IMR-90 (cell line): ENCODE measurements around the gene ABR. TPM values are rescaled to one million over a fixed set of nuclear protein-coding genes. Genes with fewer than 3 reads are reported as not detected.

Experiments
- ATAC-seq: fragments of 200-7000 bp; cut with Tn5 transposase; 2 replicates; pipeline ENCODE4 v1.9.1; 2020; ENCODE audit warnings: low read depth, mild to moderate bottlenecking, moderate library complexity
- BruUV-seq: library from RNA; stranded (reverse); fragments of 400-500 nt; replicated peaks from 2 replicates; lab custom pipeline; 2021; lab: Mats Ljungman, UMichigan
- CTCF ChIA-PET: fragments of 300-600 bp; formaldehyde crosslinking; extraction: SDS; loops from one replicate; lab custom pipeline; 2021; ENCODE audit warnings: antibody characterized with exemption; lab: Yijun Ruan, JAX
- POLR2A ChIA-PET: fragments of 300-600 bp; sonication (Branson Sonifier 250); formaldehyde crosslinking; loops from one replicate; lab custom pipeline; 2022; ENCODE audit warnings: antibody characterized with exemption; ENCODE audit not compliant: unreplicated experiment; lab: Charles Lee
- DNase-seq: peaks from one replicate; pipeline ENCODE4 v3.0.0; 2013
- H2AFZ ChIP-seq: replicated peaks from 2 replicates; pipeline ENCODE3; 2013; ENCODE audit warnings: low read length, mild to moderate bottlenecking; ENCODE audit not compliant: poor library complexity
- H2AK5ac ChIP-seq: 2 replicates; pipeline ENCODE4 v1.6.1; 2013; ENCODE audit warnings: low read depth, low read length, inconsistent platforms
- H2AK9ac ChIP-seq: replicated peaks from 2 replicates; pipeline ENCODE3; 2013; ENCODE audit warnings: mild to moderate bottlenecking, low read depth, low read length, moderate library complexity; ENCODE audit not compliant: poor library complexity
- H2BK120ac ChIP-seq: 2 replicates; pipeline ENCODE4 v1.6.1; 2013; ENCODE audit warnings: low read depth, low read length, inconsistent platforms
- H2BK15ac ChIP-seq: 3 replicates; pipeline ENCODE4 v1.6.1; 2013; ENCODE audit warnings: low read depth, low read length, inconsistent platforms
- H2BK20ac ChIP-seq: 2 replicates; pipeline ENCODE4 v1.6.1; 2013; ENCODE audit warnings: low read depth, mild to moderate bottlenecking, inconsistent platforms, low read length, moderate library complexity
- H2BK5ac ChIP-seq: 2 replicates; pipeline ENCODE4 v1.6.1; 2013; ENCODE audit warnings: mild to moderate bottlenecking, low read depth, low read length, inconsistent platforms; ENCODE audit not compliant: poor library complexity, severe bottlenecking
- H3K14ac ChIP-seq: replicated peaks from 2 replicates; pipeline ENCODE4 v1.6.1; 2013; ENCODE audit warnings: low read depth, low read length, inconsistent platforms
- H3K18ac ChIP-seq: 2 replicates; pipeline ENCODE4 v1.6.1; 2013; ENCODE audit warnings: low read depth, low read length, control low read depth
- H3K23ac ChIP-seq: 2 replicates; pipeline ENCODE4 v1.6.1; 2013; ENCODE audit warnings: low read depth, low read length, inconsistent platforms
- H3K27ac ChIP-seq: 2 replicates; pipeline ENCODE4 v1.5.1; 2013; ENCODE audit warnings: mild to moderate bottlenecking, control low read depth, low read length; ENCODE audit not compliant: insufficient read depth
- H3K27me3 ChIP-seq: 2 replicates; pipeline ENCODE4 v1.6.1; 2013; ENCODE audit warnings: low read length; ENCODE audit not compliant: control insufficient read depth, insufficient read depth
- H3K36me3 ChIP-seq: 2 replicates; pipeline ENCODE4 v1.6.1; 2013; ENCODE audit warnings: low read length, mixed read lengths; ENCODE audit not compliant: control insufficient read depth, insufficient read depth
- H3K4ac ChIP-seq: 2 replicates; pipeline ENCODE4 v1.6.1; 2013; ENCODE audit warnings: low read depth, low read length, inconsistent platforms
- H3K4me1 ChIP-seq: 2 replicates; pipeline ENCODE4 v1.6.1; 2013; ENCODE audit warnings: low read length, mixed read lengths; ENCODE audit not compliant: control insufficient read depth, insufficient read depth
- H3K4me2 ChIP-seq: 2 replicates; pipeline ENCODE4 v1.6.1; 2013; ENCODE audit warnings: low read depth, mild to moderate bottlenecking, control low read depth, low read length, moderate library complexity
- H3K4me3 ChIP-seq: 2 replicates; pipeline ENCODE4 v1.5.1; 2013; ENCODE audit warnings: low read depth, mild to moderate bottlenecking, control low read depth, low read length, moderate library complexity; ENCODE audit not compliant: insufficient read depth
- H3K56ac ChIP-seq: 2 replicates; pipeline ENCODE4 v1.6.1; 2013; ENCODE audit warnings: low read length, inconsistent platforms; ENCODE audit not compliant: insufficient read depth; ENCODE audit errors: extremely low read depth
- H3K79me1 ChIP-seq, 2 experiments: 2 replicates each; pipeline ENCODE4 v1.6.1; 2013; ENCODE audit warnings: low read length in 2 of 2, inconsistent platforms in 1 of 2, low read depth in 1 of 2
- H3K9ac ChIP-seq: 2 replicates; pipeline ENCODE4 v1.6.1; 2013; ENCODE audit warnings: low read depth, low read length, control low read depth
- H3K9me1 ChIP-seq: 2 replicates; pipeline ENCODE4 v1.6.1; 2013; ENCODE audit warnings: low read length, inconsistent platforms; ENCODE audit not compliant: insufficient read depth
- H3K9me3 ChIP-seq: 2 replicates; pipeline ENCODE4 v1.6.1; 2013; ENCODE audit warnings: low read length; ENCODE audit not compliant: control insufficient read depth, insufficient read depth
- H4K20me1 ChIP-seq: 2 replicates; pipeline ENCODE4 v1.6.1; 2013; ENCODE audit warnings: low read length, inconsistent platforms; ENCODE audit not compliant: insufficient read depth
- H4K5ac ChIP-seq: 2 replicates; pipeline ENCODE4 v1.6.1; 2013; ENCODE audit warnings: mild to moderate bottlenecking, low read depth, low read length, control low read depth
- H4K8ac ChIP-seq, 2 experiments: 2 replicates each; pipeline ENCODE4 v1.6.1; 2013; ENCODE audit warnings: low read depth in 2 of 2, low read length in 2 of 2, control low read depth in 1 of 2, inconsistent platforms in 1 of 2
- H4K91ac ChIP-seq: 2 replicates; pipeline ENCODE4 v1.6.1; 2013; ENCODE audit warnings: low read depth, low read length, inconsistent platforms; ENCODE audit not compliant: insufficient read depth
- BHLHE40 ChIP-seq: fragments of 150-350 bp; IDR thresholded peaks from 2 replicates; pipeline ENCODE4 v1.6.1; 2016; ENCODE audit warnings: mild to moderate bottlenecking, low read depth, low read length
- CEBPB ChIP-seq: IDR thresholded peaks from 2 replicates; pipeline ENCODE4 v1.6.1; 2012; ENCODE audit warnings: low read depth, low read length, improper control_type of control experiment
- CHD1 ChIP-seq: IDR thresholded peaks from 2 replicates; pipeline ENCODE4 v1.6.1; 2012; ENCODE audit warnings: low read depth, low read length, improper control_type of control experiment
- CTCF ChIP-seq: conservative IDR thresholded peaks from 2 replicates; pipeline ENCODE4 v1.5.1; 2012; ENCODE audit warnings: mild to moderate bottlenecking, low read depth, low read length, improper control_type of control experiment
- ELK1 ChIP-seq: fragments of 150-350 bp; IDR thresholded peaks from 2 replicates; pipeline ENCODE4 v1.6.1; 2016; ENCODE audit warnings: low read depth, mild to moderate bottlenecking, low read length, moderate library complexity, borderline replicate concordance
- FOS ChIP-seq: fragments of 150-350 bp; IDR thresholded peaks from 2 replicates; pipeline ENCODE4 v1.6.1; 2016; ENCODE audit warnings: low read depth, low read length
- MAFK ChIP-seq: IDR thresholded peaks from 2 replicates; pipeline ENCODE4 v1.6.1; 2012; ENCODE audit warnings: low read depth, low read length, improper control_type of control experiment
- MAZ ChIP-seq: IDR thresholded peaks from 2 replicates; pipeline ENCODE4 v1.6.1; 2012; ENCODE audit warnings: low read depth, mild to moderate bottlenecking, low read length, improper control_type of control experiment, moderate library complexity, borderline replicate concordance
- MXI1 ChIP-seq: IDR thresholded peaks from 2 replicates; pipeline ENCODE4 v1.6.1; 2012; ENCODE audit warnings: low read depth, mild to moderate bottlenecking, low read length, moderate library complexity, borderline replicate concordance
- POLR2A ChIP-seq: IDR thresholded peaks from 2 replicates; pipeline ENCODE4 v1.6.1; 2012; ENCODE audit warnings: mild to moderate bottlenecking, low read depth, low read length
- RAD21 ChIP-seq: IDR thresholded peaks from 2 replicates; pipeline ENCODE4 v1.6.1; 2012; ENCODE audit warnings: low read length, improper control_type of control experiment
- RCOR1 ChIP-seq: IDR thresholded peaks from 2 replicates; pipeline ENCODE4 v1.6.1; 2012; ENCODE audit warnings: mild to moderate bottlenecking, low read length, improper control_type of control experiment; ENCODE audit not compliant: insufficient replicate concordance
- RFX5 ChIP-seq: IDR thresholded peaks from 2 replicates; pipeline ENCODE4 v1.8.0; 2012; ENCODE audit warnings: low read depth, mild to moderate bottlenecking, low read length, moderate library complexity
- SMC3 ChIP-seq: fragments of 150-350 bp; IDR thresholded peaks from 2 replicates; pipeline ENCODE4 v1.6.1; 2016; ENCODE audit warnings: low read depth, mild to moderate bottlenecking, antibody characterized with exemption, low read length, moderate library complexity
- USF2 ChIP-seq: fragments of 150-350 bp; IDR thresholded peaks from 2 replicates; pipeline ENCODE4 v1.6.1; 2017; ENCODE audit warnings: mild to moderate bottlenecking, antibody characterized with exemption, low read length, low read depth
- WGBS, 2 experiments: methylation state at CpG; one replicate each; pipeline versions ENCODE4 v1.1.5 to v1.1.7; 2013; ENCODE audit warnings: missing lambda C conversion rate in 2 of 2; ENCODE audit not compliant: insufficient read length in 1 of 2; ENCODE audit errors: extremely low coverage in 2 of 2; 5-methylcytosine and 5-hydroxymethylcytosine counted together
- dilution Hi-C: fragments of 300-500 bp; cut with HindIII; formaldehyde crosslinking; loops from one replicate; pipeline ENCODE4 v1.14.3; 2018; ENCODE audit warnings: low sequenced_read_pairs; ENCODE audit not compliant: unreplicated experiment
- in situ Hi-C: fragments of 300-500 bp; cut with MboI; formaldehyde crosslinking; loops from 3 replicates; pipeline ENCODE4 v1.14.3; 2019; ENCODE audit warnings: low sequenced_read_pairs, inconsistent platforms, mixed read lengths
- intact Hi-C: fragments of 100-400 bp; cut with micrococcal nuclease; formaldehyde crosslinking; loops from 2 replicates; pipeline ENCODE4 v1.10.0; 2022
- polyA plus RNA-seq, 3 experiments: library from polyadenylated mRNA; depleted of rRNA; stranded (reverse); fragments of >200 nt; gene quantifications; 2 replicates each; pipeline ENCODE4 v1.2.3, GENCODE V29; 2012; ENCODE audit warnings: low replicate concordance in 1 of 3
- total RNA-seq: library from RNA; depleted of rRNA; stranded (reverse); fragments of >200 nt; gene quantifications from 2 replicates; pipeline ENCODE4 v1.2.3, GENCODE V29; 2012

ABR gene
- total and polyA plus RNA-seq, 2 of the 4 experiments (the other 2 are of a cell fraction), result 28.3 to 79.7 TPM

- Histone ChIP-seq H2BK5ac (no peak overlapping the region), H2AK9ac (no peak overlapping the region), H3K18ac (no peak overlapping the region), H3K27me3 (no peaks in the 10 kb centered on the region), H4K8ac (no peak overlapping the region), H3K56ac (no peak overlapping the region), H2BK120ac (no peak overlapping the region), H3K23ac (no peak overlapping the region), H3K4me3 (no peak overlapping the region), H4K20me1 (no peaks in the 10 kb centered on the region), H3K9me1 (no peaks in the 10 kb centered on the region), H2AFZ (peak overlapping the region; percentile 21), H3K4ac (no peak overlapping the region), H3K4me2 (no peak overlapping the region), H3K27ac (no peak overlapping the region), H2AK5ac (no peak overlapping the region), H3K14ac (no peak overlapping the region), H2BK20ac (no peak overlapping the region), H4K5ac (no peak overlapping the region), H3K9ac (no peak overlapping the region), H3K4me1 (no peaks in the 10 kb centered on the region), H3K79me1 (no peaks in the 10 kb centered on the region), H2BK15ac (no peak overlapping the region), H3K36me3 (no peaks in the 10 kb centered on the region), H3K9me3 (no peaks in the 10 kb centered on the region), H4K91ac (no peak overlapping the region)
- dilution Hi-C loops (loop anchor here (25.0 kb wide), 1 partner anchor 199 kb away; the partner anchor contains the start of genes GLOD4 and MRM3), intact Hi-C loops (no loop called here), in situ Hi-C loops (no loop called here)
- TF ChIP-seq RFX5 (no peak), MAZ (no peak), CTCF (no peak), POLR2A (no peak), RAD21 (no peak), MXI1 (no peak), FOS (no peak), SMC3 (no peak), USF2 (no peak), CHD1 (no peak), BHLHE40 (no peak), ELK1 (no peak), CEBPB (no peak), MAFK (no peak), RCOR1 (no peak)
- ChIA-PET POLR2A (no interaction called here), CTCF (interaction anchor here (1.3 kb wide), 1 partner anchor 10 kb away, joined by 3 read pairs; the partner anchor contains the start of gene TIMM22)
- no TSS peak for BruUV-seq
- ATAC-seq (no peak), DNase-seq (no peak)
- WGBS, 2 experiments, result 100% methylated on average over 3 of the region's 6 CpGs; no CpG with 5 or more reads in 1 of the 2 experiments
Observed at GRCh38 chr17:986322-986929, 193.4 kb downstream of the ABR start.
